Hepatocyte (in vitro differentiated cells): ENCODE results near the gene LENG8. TPM values are rescaled to one million over a fixed set of nuclear protein-coding genes. Genes with fewer than 3 reads are reported as not detected.

Source experiments
- DNase-seq: peaks from one replicate; pipeline ENCODE4 v3.0.0-alpha.2; 2016; ENCODE audit warnings: low spot score
- H2AFZ ChIP-seq: fragments of 200-600 bp; sonication (generic); 2 replicates; pipeline ENCODE4 v1.6.0; 2016; ENCODE audit warnings: antibody characterized with exemption, mild to moderate bottlenecking
- H3K27ac ChIP-seq: fragments of 200-600 bp; sonication (generic); 2 replicates; pipeline ENCODE4 v1.5.1; 2016; ENCODE audit warnings: mild to moderate bottlenecking
- H3K27me3 ChIP-seq: fragments of 200-600 bp; sonication (generic); 2 replicates; pipeline ENCODE4 v1.6.1; 2016
- H3K36me3 ChIP-seq: fragments of 200-600 bp; sonication (generic); replicated peaks from 2 replicates; pipeline ENCODE4 v1.5.1; 2016; ENCODE audit warnings: low read depth; ENCODE audit not compliant: insufficient read depth
- H3K4me1 ChIP-seq: fragments of 200-600 bp; sonication (generic); 2 replicates; pipeline ENCODE4 v1.5.1; 2016; ENCODE audit warnings: mild to moderate bottlenecking, moderate library complexity; ENCODE audit not compliant: insufficient read depth
- H3K4me2 ChIP-seq: fragments of 200-600 bp; sonication (generic); 2 replicates; pipeline ENCODE4 v1.6.0; 2016
- H3K4me3 ChIP-seq: fragments of 200-600 bp; sonication (generic); 2 replicates; pipeline ENCODE4 v1.5.1; 2016; ENCODE audit warnings: mild to moderate bottlenecking
- H3K79me2 ChIP-seq: fragments of 200-600 bp; sonication (generic); 2 replicates; pipeline ENCODE4 v1.6.0; 2017; ENCODE audit warnings: mild to moderate bottlenecking
- H3K9me2 ChIP-seq: fragments of 200-600 bp; sonication (generic); replicated peaks from 2 replicates; pipeline ENCODE4 v1.6.0; 2017; ENCODE audit warnings: mild to moderate bottlenecking; ENCODE audit not compliant: insufficient read depth
- H3K9me3 ChIP-seq: fragments of 200-600 bp; sonication (generic); 2 replicates; pipeline ENCODE4 v1.5.1; 2016; ENCODE audit warnings: low read depth, mild to moderate bottlenecking
- H4K20me1 ChIP-seq: fragments of 200-600 bp; sonication (generic); 2 replicates; pipeline ENCODE4 v1.6.0; 2016; ENCODE audit warnings: mild to moderate bottlenecking; ENCODE audit not compliant: insufficient read depth, poor library complexity, severe bottlenecking
- EZH2 ChIP-seq: fragments of 200-600 bp; sonication (generic); IDR thresholded peaks from 2 replicates; pipeline ENCODE4 v1.6.1; 2016; ENCODE audit warnings: antibody characterized with exemption, mild to moderate bottlenecking, borderline replicate concordance
- EZH2phosphoT487 ChIP-seq: fragments of 200-600 bp; sonication (generic); IDR thresholded peaks from one replicate; pipeline ENCODE4 v1.6.1; 2018; ENCODE audit warnings: antibody characterized with exemption, mild to moderate bottlenecking, low read depth, moderate library complexity; ENCODE audit not compliant: unreplicated experiment, severe bottlenecking
- WGBS: methylation state at CpG from one replicate; pipeline ENCODE4 v1.1.6; 2016; ENCODE audit warnings: low lambda C conversion rate; ENCODE audit errors: missing lambda C conversion rate; 5-methylcytosine and 5-hydroxymethylcytosine counted together
- polyA plus RNA-seq: library from polyadenylated mRNA; unstranded; fragments of >200 nt; fragmentation: Nextera tagmentation; extraction: Ambion mirVana; gene quantifications from 2 replicates; pipeline ENCODE4 v1.2.1, GENCODE V29; 2016
- total RNA-seq: library from RNA; depleted of rRNA; stranded (reverse); fragments of >200 nt; gene quantifications from 2 replicates; pipeline ENCODE4 v1.2.3, GENCODE V29; 2014
- TF ChIP-seq, protein P1 (sequence below): fragments of 200-600 bp; sonication (generic); IDR thresholded peaks from 2 replicates; pipeline ENCODE4 v1.5.1; 2016; ENCODE audit warnings: antibody characterized with exemption, mild to moderate bottlenecking; ENCODE audit not compliant: poor library complexity

Gene LENG8
- total and polyA plus RNA-seq, 2 experiments from 2014 or later = 36.6 to 54.0 TPM

DNA sequence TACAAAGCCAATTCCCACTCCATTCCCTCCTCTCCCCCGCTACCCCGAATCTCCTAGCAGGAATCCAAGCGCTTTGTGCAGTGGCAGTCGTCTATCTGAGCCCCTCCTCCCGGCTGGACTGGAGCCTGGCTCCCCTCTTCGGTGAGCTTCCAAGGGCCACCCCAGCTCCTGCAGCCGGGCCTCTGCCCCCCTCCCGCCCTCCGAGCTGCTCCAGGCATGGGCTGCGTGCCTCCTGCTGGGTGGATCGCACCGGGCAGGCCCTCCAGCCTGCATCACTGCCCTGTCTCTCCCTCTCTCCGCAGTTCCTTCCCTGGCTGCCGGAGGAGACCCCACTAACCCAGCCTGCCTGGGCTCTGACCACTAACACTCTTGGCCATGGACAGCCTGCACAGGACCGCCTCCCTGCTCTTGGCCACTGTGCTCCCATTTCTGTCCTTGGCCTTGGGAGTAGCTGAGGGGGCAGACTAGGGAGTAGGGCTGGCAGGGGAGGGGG, 12.9 kb upstream of the LENG8 start:
- Histone ChIP-seq H3K9me3 (no peaks in the 10 kb centered on the region), H3K79me2 (peaks cover 12% of the 10 kb centered on the region), H3K27ac (no peak overlapping the region), H2AFZ (no peak overlapping the region), H4K20me1 (peaks cover 23% of the 10 kb centered on the region), H3K9me2 (no peaks in the 10 kb centered on the region), H3K4me3 (no peak overlapping the region), H3K27me3 (no peaks in the 10 kb centered on the region), H3K36me3 (no peaks in the 10 kb centered on the region), H3K4me1 (peaks cover 6% of the 10 kb centered on the region), H3K4me2 (no peak overlapping the region)
- TF ChIP-seq EZH2phosphoT487 = no peak
- WGBS = 70% methylated on average over 9 of the region's 15 CpGs
- no peak for DNase-seq

DNA sequence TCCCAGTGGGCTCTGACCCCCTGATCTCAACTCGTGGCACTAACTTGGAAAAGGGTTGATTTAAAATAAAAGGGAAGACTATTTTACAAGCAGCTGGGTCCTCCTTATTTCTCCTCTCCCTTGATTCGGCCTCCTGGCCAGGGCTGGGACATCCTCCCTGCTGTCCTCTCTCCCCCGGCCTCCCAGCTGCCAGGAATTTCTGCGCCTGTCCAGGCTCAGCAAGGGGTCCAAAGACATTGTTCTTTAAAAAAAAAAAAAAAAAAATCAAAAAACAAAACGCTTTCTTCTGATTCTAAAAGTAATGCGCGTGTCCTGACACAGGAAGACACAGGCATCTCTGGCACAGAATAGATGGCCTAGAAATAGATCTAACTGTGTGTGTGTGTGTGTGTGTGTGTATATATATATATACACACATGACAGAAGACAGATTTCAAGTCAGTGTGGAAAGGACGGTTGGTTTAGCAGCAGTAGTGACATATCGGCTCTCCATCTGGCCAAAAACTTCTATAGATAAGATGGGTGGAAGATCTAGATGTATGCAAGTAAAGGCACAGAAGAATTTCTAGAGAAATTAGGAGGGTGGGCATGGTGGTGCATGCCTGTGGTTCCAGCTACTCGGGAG, 12.3 kb upstream of the LENG8 start:
- Histone ChIP-seq H3K36me3 (no peaks in the 10 kb centered on the region), H4K20me1 (peaks cover 18% of the 10 kb centered on the region), H3K9me3 (no peaks in the 10 kb centered on the region), H3K4me1 (no peaks in the 10 kb centered on the region), H3K4me2 (no peak overlapping the region), H3K79me2 (peaks cover 17% of the 10 kb centered on the region), H3K9me2 (no peaks in the 10 kb centered on the region), H3K27me3 (no peaks in the 10 kb centered on the region), H3K4me3 (no peak overlapping the region), H3K27ac (no peak overlapping the region), H2AFZ (no peak overlapping the region)
- 93% methylated on average over 10 of the region's 10 CpGs for WGBS
- no peak for DNase-seq
- TF ChIP-seq EZH2phosphoT487 (no peak), EZH2 (no peak)
- TF ChIP-seq, protein P1, sequence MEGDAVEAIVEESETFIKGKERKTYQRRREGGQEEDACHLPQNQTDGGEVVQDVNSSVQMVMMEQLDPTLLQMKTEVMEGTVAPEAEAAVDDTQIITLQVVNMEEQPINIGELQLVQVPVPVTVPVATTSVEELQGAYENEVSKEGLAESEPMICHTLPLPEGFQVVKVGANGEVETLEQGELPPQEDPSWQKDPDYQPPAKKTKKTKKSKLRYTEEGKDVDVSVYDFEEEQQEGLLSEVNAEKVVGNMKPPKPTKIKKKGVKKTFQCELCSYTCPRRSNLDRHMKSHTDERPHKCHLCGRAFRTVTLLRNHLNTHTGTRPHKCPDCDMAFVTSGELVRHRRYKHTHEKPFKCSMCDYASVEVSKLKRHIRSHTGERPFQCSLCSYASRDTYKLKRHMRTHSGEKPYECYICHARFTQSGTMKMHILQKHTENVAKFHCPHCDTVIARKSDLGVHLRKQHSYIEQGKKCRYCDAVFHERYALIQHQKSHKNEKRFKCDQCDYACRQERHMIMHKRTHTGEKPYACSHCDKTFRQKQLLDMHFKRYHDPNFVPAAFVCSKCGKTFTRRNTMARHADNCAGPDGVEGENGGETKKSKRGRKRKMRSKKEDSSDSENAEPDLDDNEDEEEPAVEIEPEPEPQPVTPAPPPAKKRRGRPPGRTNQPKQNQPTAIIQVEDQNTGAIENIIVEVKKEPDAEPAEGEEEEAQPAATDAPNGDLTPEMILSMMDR = no peak

DNA sequence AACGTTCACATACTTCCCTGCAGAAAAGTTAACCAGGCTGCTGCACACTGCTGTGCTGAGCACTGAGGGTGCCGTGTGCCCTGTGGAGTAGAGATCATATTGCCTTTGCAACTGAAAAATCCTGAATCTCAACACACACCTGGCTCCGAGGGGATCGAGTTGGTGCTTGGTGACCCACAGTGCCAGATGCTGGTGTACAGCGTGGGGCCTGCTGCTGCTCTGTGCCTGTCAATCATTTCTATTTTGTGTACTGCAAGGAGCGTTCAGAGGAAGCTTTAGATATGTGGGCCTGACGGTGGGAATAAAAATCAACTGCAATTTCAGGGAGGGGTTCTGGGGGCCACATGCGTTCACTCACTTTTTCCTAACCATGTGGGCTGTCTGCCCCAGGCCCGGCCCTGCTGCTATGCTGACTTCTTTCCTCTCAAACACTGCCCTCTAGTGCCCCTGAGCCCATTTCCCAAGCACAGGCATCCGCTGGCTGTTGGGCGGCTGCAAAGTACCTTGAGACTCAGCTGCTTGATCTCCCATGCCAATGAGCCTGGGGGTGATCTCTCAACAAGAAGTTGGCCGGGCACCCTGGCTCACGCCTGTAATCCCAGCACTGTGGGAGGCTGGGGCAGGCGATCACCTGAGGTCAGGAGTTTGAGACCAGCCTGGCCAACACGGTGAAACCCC, 9.7 kb upstream of the LENG8 start:
- no peak for TF ChIP-seq EZH2phosphoT487
- TF ChIP-seq, protein P1 = peak; percentile 48
- TF ChIP-seq EZH2 = no peak
- no peak overlapping the region for H3K4me2 ChIP-seq
- no peaks in the 10 kb centered on the region for H3K4me1 ChIP-seq
- H3K27me3 ChIP-seq = no peaks in the 10 kb centered on the region
- no peak overlapping the region for H2AFZ ChIP-seq
- DNase-seq = peak; percentile 68
- WGBS = 73% methylated on average over 15 of the region's 15 CpGs
- no peak overlapping the region for H3K27ac ChIP-seq
- peaks cover 34% of the 10 kb centered on the region for H3K79me2 ChIP-seq
- H3K9me2 ChIP-seq = no peaks in the 10 kb centered on the region
- H3K36me3 ChIP-seq = no peaks in the 10 kb centered on the region
- H4K20me1 ChIP-seq = peaks cover 18% of the 10 kb centered on the region
- H3K9me3 ChIP-seq = no peaks in the 10 kb centered on the region
- H3K4me3 ChIP-seq = no peak overlapping the region

DNA sequence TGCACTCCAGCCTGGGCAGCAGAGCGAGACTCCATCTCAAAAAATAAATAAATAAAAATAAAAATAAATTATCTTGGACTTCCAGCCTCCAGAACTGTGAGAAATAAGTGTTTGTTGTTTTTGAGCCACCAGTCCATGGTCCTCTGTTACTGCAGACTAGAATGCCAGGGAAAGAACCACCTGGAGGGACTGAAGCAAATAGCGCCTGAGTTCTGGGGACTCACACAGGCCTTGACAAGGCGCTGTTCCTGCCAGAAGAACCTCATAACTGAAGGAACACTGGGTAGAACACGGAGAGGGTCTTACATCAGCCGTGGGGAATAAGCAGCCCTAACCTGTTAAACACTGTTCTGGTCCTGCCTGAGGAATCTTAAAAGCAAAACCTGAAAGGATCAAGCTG, 8.4 kb upstream of the LENG8 start:
- no peak overlapping the region for H3K4me3 ChIP-seq
- H3K36me3 ChIP-seq = no peaks in the 10 kb centered on the region
- TF ChIP-seq, protein P1 = no peak
- TF ChIP-seq EZH2 (no peak), EZH2phosphoT487 (no peak)
- peaks cover 34% of the 10 kb centered on the region for H3K79me2 ChIP-seq
- no peak overlapping the region for H3K4me2 ChIP-seq
- H3K9me2 ChIP-seq = no peaks in the 10 kb centered on the region
- H3K27me3 ChIP-seq = no peaks in the 10 kb centered on the region
- H3K4me1 ChIP-seq = no peaks in the 10 kb centered on the region
- 94% methylated on average over 5 of the region's 5 CpGs for WGBS
- H3K9me3 ChIP-seq = no peaks in the 10 kb centered on the region
- H4K20me1 ChIP-seq = peaks cover 18% of the 10 kb centered on the region
- H3K27ac ChIP-seq = no peak overlapping the region
- no peak overlapping the region for H2AFZ ChIP-seq
- DNase-seq = no peak
